Left ventricle myocardium inferior (tissue), 1 donor: Measurements from ENCODE around the gene TPMT. TPM values are rescaled to one million over a fixed set of nuclear protein-coding genes. Genes with fewer than 3 reads are reported as not detected.

Experiments used
- DNase-seq: peaks from one replicate; pipeline ENCODE4 v3.0.0-alpha.2; 2020
- H3K27ac ChIP-seq: fragments of 200-600 bp; replicated peaks from 2 replicates; pipeline ENCODE4 v1.8.0; 2021
- H3K27me3 ChIP-seq: fragments of 200-600 bp; 2 replicates; pipeline ENCODE4 v1.8.0; 2021; ENCODE audit warnings: low read depth
- H3K36me3 ChIP-seq: fragments of 200-600 bp; 2 replicates; pipeline ENCODE4 v1.8.0; 2021
- H3K4me1 ChIP-seq: fragments of 200-600 bp; 2 replicates; pipeline ENCODE4 v1.8.0; 2021
- H3K4me3 ChIP-seq: fragments of 200-600 bp; 2 replicates; pipeline ENCODE4 v1.8.0; 2021; ENCODE audit warnings: mild to moderate bottlenecking, moderate library complexity
- H3K9me3 ChIP-seq: fragments of 200-600 bp; replicated peaks from 2 replicates; pipeline ENCODE4 v1.8.0; 2021
- intact Hi-C: fragments of 100-400 bp; cut with micrococcal nuclease; formaldehyde crosslinking; loops from one replicate; pipeline ENCODE4 v1.11.0; 2022
- total RNA-seq: library from RNA; stranded (reverse); fragmentation: NEBNext Ultra II Directional; extraction: Animal tissue kit (Norgen Biotek cat#: 25700); gene quantifications from one replicate; pipeline ENCODE4 v1.2.1, GENCODE V29; 2021
- TF ChIP-seq, protein P1 (sequence below): fragments of 200-600 bp; IDR thresholded peaks from 2 replicates; pipeline ENCODE4 v1.8.0; 2021; ENCODE audit warnings: antibody characterized with exemption, mild to moderate bottlenecking, borderline replicate concordance
- donor health status: DM: no; HTN: yes; CAD: no; lungs with severe emphysema.

TPMT gene
- total RNA-seq, 1 donor from 2014 or later = 14.1 TPM

DNA sequence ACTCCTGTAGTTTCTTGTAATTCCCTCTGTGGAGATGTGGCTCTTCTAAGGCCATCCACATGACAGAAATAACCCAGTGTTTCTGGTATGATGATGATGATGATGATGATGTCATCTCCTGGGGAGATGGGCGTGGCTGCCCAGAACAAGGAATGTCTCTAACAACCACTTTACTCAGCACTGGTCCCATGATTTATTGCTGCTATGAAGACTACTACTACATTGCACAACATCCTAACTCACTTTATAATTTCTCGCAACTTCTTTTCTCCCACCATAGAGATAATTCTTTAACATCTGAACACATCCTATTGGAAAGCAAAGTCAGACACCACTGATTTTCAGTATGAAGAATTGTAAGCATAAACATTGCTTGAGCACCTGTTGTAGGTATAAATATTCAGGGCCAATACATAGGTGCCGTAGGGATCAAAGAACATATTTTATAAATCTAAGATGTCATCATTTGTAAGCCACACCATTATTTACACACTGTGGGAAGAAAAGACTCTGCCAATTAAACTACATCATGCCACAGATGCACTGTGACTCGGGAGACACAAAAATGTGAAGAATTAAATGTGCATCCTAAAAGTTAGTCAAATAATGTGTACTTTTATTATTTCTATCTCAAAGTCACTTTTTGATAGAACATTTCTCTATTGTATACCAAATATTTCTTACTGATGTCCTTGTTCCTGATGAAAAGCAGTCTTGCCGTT is 6.4 kb downstream of the TPMT start:
- Histone ChIP-seq H3K27me3 (no peaks in the 10 kb centered on the region), H3K36me3 (peaks cover 43% of the 10 kb centered on the region), H3K4me1 (peaks cover 7% of the 10 kb centered on the region), H3K4me3 (no peak overlapping the region), H3K27ac (no peak overlapping the region), H3K9me3 (no peaks in the 10 kb centered on the region)
- intact Hi-C loops = no loop called here
- DNase-seq = no peak
- TF ChIP-seq, protein P1, sequence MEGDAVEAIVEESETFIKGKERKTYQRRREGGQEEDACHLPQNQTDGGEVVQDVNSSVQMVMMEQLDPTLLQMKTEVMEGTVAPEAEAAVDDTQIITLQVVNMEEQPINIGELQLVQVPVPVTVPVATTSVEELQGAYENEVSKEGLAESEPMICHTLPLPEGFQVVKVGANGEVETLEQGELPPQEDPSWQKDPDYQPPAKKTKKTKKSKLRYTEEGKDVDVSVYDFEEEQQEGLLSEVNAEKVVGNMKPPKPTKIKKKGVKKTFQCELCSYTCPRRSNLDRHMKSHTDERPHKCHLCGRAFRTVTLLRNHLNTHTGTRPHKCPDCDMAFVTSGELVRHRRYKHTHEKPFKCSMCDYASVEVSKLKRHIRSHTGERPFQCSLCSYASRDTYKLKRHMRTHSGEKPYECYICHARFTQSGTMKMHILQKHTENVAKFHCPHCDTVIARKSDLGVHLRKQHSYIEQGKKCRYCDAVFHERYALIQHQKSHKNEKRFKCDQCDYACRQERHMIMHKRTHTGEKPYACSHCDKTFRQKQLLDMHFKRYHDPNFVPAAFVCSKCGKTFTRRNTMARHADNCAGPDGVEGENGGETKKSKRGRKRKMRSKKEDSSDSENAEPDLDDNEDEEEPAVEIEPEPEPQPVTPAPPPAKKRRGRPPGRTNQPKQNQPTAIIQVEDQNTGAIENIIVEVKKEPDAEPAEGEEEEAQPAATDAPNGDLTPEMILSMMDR = no peak

DNA sequence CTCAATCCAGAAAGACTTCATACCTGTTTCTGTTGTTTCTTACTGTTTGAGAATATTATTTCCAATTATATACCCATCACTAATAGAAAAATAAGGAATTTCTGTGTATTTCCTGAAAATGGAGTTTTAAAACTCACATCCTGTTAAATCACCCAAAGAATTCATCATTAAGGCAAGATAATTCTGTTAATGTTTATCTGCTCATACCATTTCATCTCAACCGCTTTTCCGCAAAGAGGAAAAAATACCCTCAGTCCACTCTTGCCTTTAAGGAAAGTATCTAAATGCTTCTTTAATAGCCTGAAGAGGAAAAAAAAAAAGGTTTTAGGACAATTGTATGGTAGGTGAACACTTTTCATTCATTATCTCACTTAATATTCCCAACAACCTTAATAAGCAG is 7.3 kb downstream of the TPMT start:
- intact Hi-C loops = no loop called here
- Histone ChIP-seq H3K27me3 (no peaks in the 10 kb centered on the region), H3K4me1 (no peaks in the 10 kb centered on the region), H3K9me3 (no peaks in the 10 kb centered on the region), H3K36me3 (peaks cover 50% of the 10 kb centered on the region), H3K4me3 (no peak overlapping the region), H3K27ac (no peak overlapping the region)
- TF ChIP-seq, protein P1 = no peak
- no peak for DNase-seq

DNA sequence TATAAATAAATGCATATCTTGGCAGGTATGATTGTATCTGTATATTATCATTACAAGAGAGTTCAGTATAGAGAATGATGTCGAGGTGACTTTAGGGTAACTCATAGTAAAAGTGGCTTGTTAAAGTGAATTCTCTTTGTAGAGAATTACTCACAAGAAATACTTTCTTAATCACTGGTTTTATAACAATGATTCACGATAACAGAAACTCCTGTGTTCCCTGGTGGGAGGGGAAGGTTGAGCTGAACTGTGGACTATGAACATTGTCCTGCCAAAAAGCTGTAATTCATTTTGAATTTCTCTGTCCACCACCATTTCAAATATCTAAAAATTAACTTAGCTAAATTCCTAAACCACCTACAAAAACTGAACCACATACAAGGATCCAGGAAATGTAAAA is 7.7 kb downstream of the TPMT start:
- no peak overlapping the region for H3K27ac ChIP-seq
- H3K4me3 ChIP-seq = no peak overlapping the region
- DNase-seq = no peak
- H3K9me3 ChIP-seq = no peaks in the 10 kb centered on the region
- H3K36me3 ChIP-seq = peaks cover 54% of the 10 kb centered on the region
- no peaks in the 10 kb centered on the region for H3K27me3 ChIP-seq
- no peaks in the 10 kb centered on the region for H3K4me1 ChIP-seq
- intact Hi-C loops = no loop called here
- TF ChIP-seq, protein P1 = no peak

DNA sequence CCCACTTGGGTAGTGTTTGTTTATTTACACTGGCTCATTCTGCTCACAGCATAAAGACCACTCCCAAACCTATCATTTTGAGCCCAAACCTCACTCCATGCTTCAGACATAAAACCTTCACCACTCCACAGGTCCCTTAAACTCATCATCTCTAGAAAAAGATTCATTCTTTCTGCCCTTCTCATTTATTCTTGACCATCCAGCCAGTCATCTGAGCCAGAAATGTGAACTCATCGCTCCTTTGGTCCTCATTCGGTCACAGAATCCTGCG is 12.4 kb downstream of the TPMT start:
- Histone ChIP-seq H3K9me3 (no peaks in the 10 kb centered on the region), H3K36me3 (peaks cover 88% of the 10 kb centered on the region), H3K27ac (no peak overlapping the region), H3K27me3 (no peaks in the 10 kb centered on the region), H3K4me1 (no peaks in the 10 kb centered on the region), H3K4me3 (no peak overlapping the region)
- DNase-seq = no peak
- intact Hi-C loops = no loop called here
- TF ChIP-seq, protein P1 = no peak

DNA sequence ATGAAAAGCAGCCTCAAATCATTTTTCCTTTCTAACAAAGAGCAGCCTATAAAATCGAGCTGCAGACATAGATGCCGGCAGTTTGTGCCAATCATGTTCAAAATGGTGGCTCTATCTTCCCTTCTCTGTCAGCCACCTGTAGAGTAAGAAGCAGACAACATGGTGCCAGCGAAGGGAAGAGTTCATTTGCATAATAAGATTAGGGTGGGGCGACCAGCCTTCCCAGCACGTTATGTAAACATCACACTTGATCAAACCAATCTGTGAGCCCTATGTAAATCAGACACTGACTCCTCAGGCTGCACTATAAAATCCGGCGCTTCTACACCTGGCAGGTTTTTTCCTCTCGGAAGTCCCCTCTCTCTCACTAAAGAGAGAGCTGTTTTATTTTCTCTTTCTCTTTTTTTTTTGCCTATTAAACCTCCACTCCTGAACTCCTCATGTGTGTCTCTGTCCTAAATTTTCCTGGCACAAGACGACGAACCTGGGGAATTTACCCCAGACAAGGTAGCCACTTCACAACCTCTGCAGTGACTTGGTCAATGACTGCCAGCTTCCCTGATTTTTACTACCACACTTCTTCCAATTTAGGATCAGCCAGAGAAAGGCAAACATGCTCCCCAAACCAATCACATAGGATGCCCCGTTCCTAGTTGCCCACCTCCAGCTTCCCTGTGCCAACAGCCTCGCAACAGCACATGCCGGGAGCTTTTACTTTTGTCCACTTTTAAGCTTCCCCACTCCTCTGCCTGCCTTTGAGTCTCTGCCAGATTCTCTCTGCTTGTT is 12.9 kb downstream of the TPMT start:
- H3K36me3 ChIP-seq = peaks cover 82% of the 10 kb centered on the region
- intact Hi-C loops = no loop called here
- TF ChIP-seq, protein P1 = no peak

More for the DNA sequence above, 12.9 kb downstream of the TPMT start:
- no peak overlapping the region for H3K27ac ChIP-seq
- no peaks in the 10 kb centered on the region for H3K9me3 ChIP-seq
- H3K4me3 ChIP-seq = no peak overlapping the region
- H3K4me1 ChIP-seq = no peaks in the 10 kb centered on the region
- H3K27me3 ChIP-seq = no peaks in the 10 kb centered on the region
- no peak for DNase-seq
